D341Med (cell line): ENCODE data around the gene ASPG.

Source experiments
- DNase-seq: peaks from one replicate; pipeline ENCODE4 v3.0.0; 2012; ENCODE audit warnings: low spot score

The ASPG gene

DNA sequence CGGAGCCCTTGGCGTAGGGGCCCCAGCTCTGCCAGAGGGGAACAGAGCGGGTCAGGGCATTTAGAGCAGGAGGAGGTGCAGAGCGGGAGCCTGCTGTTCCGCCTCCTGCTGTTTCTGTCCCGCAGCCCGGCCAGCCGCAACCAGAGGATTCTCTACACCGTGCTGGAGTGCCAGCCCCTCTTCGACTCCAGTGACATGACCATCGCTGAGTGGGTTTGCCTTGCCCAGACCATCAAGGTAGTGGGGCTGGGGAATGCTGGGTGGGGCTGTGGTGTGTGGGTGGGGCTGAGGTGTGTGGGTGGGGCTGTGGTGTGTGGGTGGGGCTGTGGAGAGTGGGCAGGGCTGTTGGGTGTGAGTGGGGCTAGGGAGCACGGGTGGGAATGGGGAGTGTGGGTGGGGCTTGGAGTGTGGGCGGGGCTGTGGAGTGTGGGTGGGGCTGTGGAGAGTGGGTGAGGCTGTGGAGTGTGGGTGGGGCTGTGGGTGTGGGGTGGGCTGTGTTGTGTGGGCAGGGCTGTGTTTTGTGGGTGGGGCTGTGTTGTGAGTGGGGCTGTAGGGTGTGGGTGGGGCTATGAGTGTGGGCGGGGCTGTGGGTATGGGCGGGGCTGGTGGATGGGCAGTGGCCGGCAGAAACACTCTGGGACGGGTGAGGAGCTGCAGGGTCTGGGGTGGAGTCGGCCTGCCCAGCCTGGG lies 8.0 kb downstream of the ASPG start:
- no peak for DNase-seq

DNA sequence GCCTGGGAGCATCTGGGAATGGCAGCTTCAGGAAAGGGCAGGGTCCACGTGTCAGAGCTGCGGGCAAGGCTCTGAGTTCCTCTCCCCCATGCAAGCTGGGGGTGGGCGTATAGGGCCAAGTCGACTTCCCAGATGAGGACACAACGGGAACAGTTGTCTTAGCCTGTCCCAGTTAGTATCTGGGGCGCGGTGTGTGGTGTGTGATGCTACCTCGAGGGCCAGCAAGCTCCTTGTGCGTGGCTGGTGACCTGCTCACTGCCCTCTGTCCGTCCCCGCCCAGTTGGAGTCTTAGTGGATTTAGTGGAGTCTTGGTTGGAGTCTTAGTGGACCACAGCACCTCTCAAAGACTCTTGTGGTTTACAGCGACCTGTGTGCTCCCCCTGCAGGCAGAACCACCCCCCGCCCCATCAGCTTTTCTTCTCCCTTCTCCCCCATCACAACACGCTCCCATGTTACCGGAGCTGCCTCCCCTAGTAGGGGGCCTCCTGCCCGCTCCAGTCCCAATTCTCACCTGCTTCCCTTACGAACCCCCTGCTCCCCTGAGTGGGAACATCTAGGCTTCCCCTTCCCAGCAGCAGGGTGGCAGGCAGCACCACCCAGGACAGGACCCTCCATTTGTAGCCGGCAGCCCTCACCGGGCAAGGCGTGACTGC lies 8.7 kb downstream of the ASPG start:
- DNase-seq, result no peak

GRCh38 chr14:104094709-104095425 lies 9.4 kb downstream of the ASPG start:
- peak; percentile 93 for DNase-seq

DNA sequence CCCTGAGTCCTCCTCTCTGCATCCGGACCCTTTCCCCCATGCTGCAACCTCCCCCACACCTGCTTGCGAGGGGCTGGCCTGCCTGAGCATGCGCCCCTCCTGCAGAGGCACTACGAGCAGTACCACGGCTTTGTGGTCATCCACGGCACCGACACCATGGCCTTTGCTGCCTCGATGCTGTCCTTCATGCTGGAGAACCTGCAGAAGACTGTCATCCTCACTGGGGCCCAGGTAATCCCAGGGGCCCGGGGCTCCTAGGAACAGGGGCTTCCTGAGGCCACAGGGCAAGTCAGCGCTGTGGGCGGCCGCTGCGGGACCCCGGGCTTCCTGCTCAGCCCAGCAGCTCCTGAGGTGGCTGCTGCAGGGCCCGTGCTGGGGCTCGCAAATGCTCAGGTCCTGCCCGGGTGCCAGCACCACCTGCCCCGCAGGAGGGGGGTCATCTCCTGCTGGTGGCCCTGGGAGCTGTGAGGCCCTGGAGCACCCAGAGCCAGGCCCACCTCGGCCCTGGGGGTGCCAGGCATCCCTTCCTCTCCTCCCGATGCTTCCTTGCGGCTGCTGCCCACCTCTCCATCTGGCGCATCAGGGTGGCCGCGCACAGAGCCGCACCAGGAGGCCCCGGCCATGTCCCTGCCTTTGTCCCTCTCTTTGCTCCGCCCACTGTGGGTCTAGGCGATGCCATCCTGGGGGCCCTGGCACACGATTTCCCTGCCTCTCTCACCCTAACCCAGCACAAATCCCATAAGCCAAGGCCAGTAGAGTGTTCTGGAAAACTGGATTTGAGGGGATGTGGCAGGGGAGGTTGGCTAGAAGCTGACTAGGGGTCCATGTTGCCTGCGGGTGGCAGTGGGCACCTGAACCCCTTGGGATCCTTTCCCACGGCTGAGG lies 10.2 kb downstream of the ASPG start:
- DNase-seq, result no peak

DNA sequence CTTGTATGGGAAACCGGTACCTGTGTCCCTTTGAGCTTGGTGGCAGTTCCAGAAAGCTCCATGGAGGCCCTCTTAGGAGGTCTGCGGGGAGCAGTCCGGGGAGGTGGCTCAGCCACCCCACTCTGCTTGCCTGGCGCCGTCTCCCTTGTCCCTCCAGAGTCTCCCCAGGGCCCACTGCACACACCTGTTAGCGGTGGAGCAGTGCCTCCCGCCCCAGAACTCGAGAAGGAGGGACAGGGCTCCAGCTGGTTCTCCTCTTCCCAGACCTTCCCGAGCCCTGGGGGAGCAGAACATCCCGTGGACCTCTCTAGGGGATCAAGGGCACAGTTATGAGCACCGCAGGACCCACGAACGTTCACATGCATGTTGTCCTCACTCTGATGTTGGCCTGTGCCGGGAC lies 10.8 kb downstream of the ASPG start:
- no peak for DNase-seq

- no peak for DNase-seq
These were observed 11.5 kb downstream of the ASPG start for GRCh38 chr14:104096751-104097700.

GRCh38 chr14:104098272-104099095 lies 13.0 kb downstream of the ASPG start:
- no peak for DNase-seq

- DNase-seq, result no peak
These were observed 13.9 kb downstream of the ASPG start for GRCh38 chr14:104099096-104100041.

DNA sequence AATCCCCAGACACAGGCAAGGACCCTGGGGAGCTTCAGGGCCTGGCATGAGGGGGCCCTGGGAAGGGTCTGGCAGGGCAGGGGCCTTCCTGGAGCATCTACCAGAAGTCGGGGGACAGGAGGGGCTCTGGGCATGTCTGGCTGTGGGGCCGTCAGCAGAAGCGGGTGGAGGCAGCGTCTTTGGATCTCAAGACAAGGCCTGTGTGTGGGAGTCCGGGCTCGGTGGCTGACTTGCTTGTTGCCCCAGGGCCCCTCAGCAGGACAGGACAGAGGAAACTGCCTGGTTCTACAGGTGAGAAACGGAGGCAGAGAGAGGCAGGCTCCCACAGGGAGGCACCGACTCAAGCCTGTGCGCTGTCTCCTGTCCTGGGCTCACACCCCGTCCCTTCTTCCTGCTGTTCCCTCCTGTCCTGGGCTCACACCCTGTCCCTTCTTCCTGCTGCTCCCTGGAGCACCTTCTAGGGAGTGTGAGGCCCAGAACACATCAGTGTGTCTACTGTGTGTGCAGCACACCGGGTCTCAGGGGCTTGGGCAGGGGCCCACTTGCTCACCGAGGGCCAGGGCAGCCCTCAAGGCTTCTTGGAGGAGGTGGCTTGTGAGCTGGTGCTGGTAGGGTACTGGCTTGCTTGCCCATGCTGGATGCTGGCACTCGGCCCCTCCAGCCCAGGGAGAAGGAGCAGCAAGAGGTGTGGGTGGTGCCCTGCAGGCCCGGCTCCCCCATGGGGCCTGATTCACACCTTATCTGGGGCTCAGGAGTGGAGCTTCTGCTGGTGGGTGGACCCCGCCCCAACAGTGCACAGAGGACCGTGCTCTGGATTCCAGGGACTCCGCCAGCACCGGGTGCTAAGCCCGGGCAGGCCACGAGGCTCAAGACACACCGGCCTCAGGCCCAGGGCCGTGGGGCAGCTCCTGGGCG lies 14.9 kb downstream of the ASPG start:
- no peak for DNase-seq

GRCh38 chr14:104101086-104101621 lies 15.7 kb downstream of the ASPG start:
- no peak for DNase-seq

- no peak for DNase-seq
These were observed 16.3 kb downstream of the ASPG start for GRCh38 chr14:104101651-104102281.

DNA sequence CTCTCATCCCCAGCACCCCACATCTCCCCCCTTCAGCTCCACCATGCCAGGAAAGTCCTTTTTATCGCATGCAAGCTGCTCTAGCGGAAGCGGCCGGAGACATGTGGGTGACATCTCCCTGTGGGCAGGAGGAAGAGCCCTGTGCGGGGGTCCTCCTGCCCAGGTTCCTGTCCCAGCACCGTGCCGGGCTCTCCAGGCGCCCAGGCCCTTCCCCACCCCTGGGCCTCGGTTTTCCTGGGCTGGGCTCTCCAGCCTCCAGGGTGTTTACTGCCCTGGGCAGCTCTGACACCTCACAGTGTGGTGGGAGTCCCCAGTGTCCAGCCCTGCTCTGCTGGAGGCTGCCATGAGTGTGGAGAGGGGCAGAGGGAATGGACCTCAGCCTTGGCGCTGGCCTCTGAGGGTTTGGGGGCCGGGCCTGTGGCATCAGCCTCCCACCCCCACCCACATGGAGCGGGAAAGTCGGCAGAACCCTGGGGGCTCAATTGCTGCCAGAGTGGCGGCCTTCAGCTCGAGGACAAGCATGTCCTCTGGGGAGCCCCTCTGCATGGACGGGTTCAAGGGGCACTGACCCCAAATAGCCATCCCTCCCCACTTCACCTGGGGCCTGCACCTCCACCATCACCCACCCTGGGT lies 16.9 kb downstream of the ASPG start:
- no peak for DNase-seq

- DNase-seq, result no peak
These were observed 17.6 kb downstream of the ASPG start for GRCh38 chr14:104103061-104103445.

DNA sequence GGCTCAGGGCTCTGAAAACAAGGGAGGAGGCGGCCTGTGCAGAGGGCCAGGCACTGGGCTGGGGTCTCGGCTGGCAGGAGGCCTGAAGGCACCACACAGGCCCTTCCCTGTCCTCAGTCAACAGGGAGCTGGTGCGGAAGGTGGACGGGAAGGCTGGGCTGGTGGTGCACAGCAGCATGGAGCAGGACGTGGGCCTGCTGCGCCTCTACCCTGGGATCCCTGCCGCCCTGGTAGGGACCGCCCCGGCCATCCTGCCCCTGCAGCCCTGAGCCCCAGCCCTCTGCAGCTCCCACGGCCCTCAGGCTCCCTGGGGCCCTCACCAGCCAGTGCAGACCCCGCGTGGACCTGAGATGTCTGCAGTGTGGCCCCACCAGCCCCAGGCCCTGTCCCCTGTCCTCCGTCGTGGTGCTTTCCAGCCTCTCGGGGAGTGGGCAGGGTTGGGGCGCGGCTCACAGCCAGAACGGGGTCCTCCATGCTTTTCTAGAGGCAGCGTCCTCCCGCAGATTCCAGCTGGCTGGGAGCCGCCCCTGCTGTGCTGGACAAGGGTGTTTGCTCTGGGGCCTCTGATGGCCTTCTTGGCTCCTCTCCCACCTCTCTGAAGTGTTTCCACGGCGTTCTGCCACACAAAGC lies 18.1 kb downstream of the ASPG start:
- no peak for DNase-seq

DNA sequence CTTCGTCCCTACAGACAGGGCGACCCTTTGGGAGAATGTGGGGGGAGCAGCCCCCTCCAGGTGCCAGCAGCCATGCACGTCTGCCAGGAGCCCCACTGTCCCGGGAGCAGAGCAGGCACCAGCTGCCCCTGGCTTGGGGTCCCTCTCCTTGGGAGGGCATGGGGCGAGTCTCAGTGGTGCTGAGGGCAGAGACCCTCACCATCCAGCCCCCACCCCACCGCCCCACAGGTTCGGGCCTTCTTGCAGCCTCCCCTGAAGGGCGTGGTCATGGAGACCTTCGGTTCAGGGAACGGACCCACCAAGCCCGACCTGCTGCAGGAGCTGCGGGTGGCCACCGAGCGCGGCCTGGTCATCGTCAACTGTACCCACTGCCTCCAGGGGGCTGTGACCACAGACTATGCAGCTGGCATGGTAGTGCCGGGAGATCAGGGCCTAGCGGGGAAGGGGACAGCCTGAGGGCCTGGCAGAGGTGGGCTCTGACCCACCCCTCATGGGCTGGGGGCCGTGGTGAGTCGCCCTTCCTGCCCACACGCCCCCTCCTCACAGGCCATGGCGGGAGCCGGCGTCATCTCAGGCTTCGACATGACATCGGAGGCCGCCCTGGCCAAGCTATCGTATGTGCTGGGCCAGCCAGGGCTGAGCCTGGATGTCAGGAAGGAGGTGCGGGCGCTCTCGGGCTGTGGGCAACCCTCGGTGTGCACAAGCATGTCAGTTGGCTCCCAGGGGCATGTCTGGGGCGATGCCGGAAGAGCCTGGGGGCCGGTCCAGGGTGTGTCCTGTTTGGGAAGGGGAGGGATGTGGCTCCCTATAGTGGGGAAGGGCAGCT lies 18.8 kb downstream of the ASPG start:
- DNase-seq, result no peak
